Left ventricle myocardium inferior (tissue), 1 donor: ENCODE results near the gene ZNF737. TPM values are rescaled to one million over a fixed set of nuclear protein-coding genes. Genes with fewer than 3 reads are reported as not detected.
"Not testable (repeated sequence)": the region's sequence is repeated elsewhere in the genome, so short reads cannot be mapped to it uniquely, and the experiment has no call there.

Source experiments
- DNase-seq: peaks from one replicate; pipeline ENCODE4 v3.0.0-alpha.2; 2020
- H3K27ac ChIP-seq: fragments of 200-600 bp; replicated peaks from 2 replicates; pipeline ENCODE4 v1.8.0; 2021
- H3K27me3 ChIP-seq: fragments of 200-600 bp; 2 replicates; pipeline ENCODE4 v1.8.0; 2021; ENCODE audit warnings: low read depth
- H3K36me3 ChIP-seq: fragments of 200-600 bp; 2 replicates; pipeline ENCODE4 v1.8.0; 2021
- H3K4me1 ChIP-seq: fragments of 200-600 bp; 2 replicates; pipeline ENCODE4 v1.8.0; 2021
- H3K4me3 ChIP-seq: fragments of 200-600 bp; 2 replicates; pipeline ENCODE4 v1.8.0; 2021; ENCODE audit warnings: mild to moderate bottlenecking, moderate library complexity
- H3K9me3 ChIP-seq: fragments of 200-600 bp; replicated peaks from 2 replicates; pipeline ENCODE4 v1.8.0; 2021
- CTCF ChIP-seq: fragments of 200-600 bp; IDR thresholded peaks from 2 replicates; pipeline ENCODE4 v1.8.0; 2021; ENCODE audit warnings: antibody characterized with exemption, mild to moderate bottlenecking, borderline replicate concordance
- intact Hi-C: fragments of 100-400 bp; cut with micrococcal nuclease; formaldehyde crosslinking; loops from one replicate; pipeline ENCODE4 v1.11.0; 2022
- long read RNA-seq: library from polyadenylated mRNA; unstranded; transcript quantifications from one replicate; pipeline ENCODE4 v2.0.0, GENCODE V29; 2021
- total RNA-seq: library from RNA; stranded (reverse); fragmentation: NEBNext Ultra II Directional; extraction: Animal tissue kit (Norgen Biotek cat#: 25700); gene quantifications from one replicate; pipeline ENCODE4 v1.2.1, GENCODE V29; 2021
- donor health status: DM: no; HTN: yes; CAD: no; lungs with severe emphysema.

The ZNF737 gene
- total RNA-seq = 4.2 TPM
- long read RNA-seq, partial matches to known transcripts = 0 of 6 reads
- long read RNA-seq, other reads (novel, unspliced or antisense) = 3 of 6 reads

GRCh38 chr19:20565321-20566018, at the start of gene ZNF737:
TSS of gene ZNF737 (minus strand) at chr19:20565781. CDS start at chr19:20565640, 141 bp downstream.
- intact Hi-C loops = no loop called here
- peaks cover 20% of the 10 kb centered on the region for H3K36me3 ChIP-seq
- H3K4me1 ChIP-seq = peaks cover 20% of the 10 kb centered on the region

GRCh38 chr19:20614971-20615370, 49.4 kb upstream of the ZNF737 start:
- H3K27ac ChIP-seq, H3K36me3 ChIP-seq, DNase-seq, intact Hi-C loops, H3K4me1 ChIP-seq, H3K27me3 ChIP-seq, H3K4me3 ChIP-seq: not testable (repeated sequence)
- peaks cover 88% of the 10 kb centered on the region for H3K9me3 ChIP-seq

More at GRCh38 chr19:20565321-20566018, at the start of gene ZNF737:
- TF ChIP-seq CTCF = peak; percentile 60
- Histone ChIP-seq H3K27ac (peak within 1 kb of the TSS; percentile 93), H3K4me3 (peak within 1 kb of the TSS; percentile 81), H3K27me3 (no peaks in the 10 kb centered on the region), H3K9me3 (peaks cover 13% of the 10 kb centered on the region)
- DNase-seq = peak; percentile 97

- TF ChIP-seq CTCF = no peak
These were observed 47.2 kb upstream of the ZNF737 start for GRCh38 chr19:20612711-20613316.

GRCh38 chr19:20611866-20612265, 46.3 kb upstream of the ZNF737 start:
- Histone ChIP-seq H3K9me3 (peaks cover 95% of the 10 kb centered on the region), H3K4me3 (peak overlapping the region; percentile 34), H3K36me3 (no peaks in the 10 kb centered on the region), H3K27ac (no peak overlapping the region), H3K27me3 (no peaks in the 10 kb centered on the region), H3K4me1 (no peaks in the 10 kb centered on the region)
- DNase-seq = no peak
- intact Hi-C loops = no loop called here
- no peak for TF ChIP-seq CTCF

More at GRCh38 chr19:20612711-20613316, 47.2 kb upstream of the ZNF737 start:
- Histone ChIP-seq H3K36me3 (no peaks in the 10 kb centered on the region), H3K27ac (no peak overlapping the region), H3K27me3 (no peaks in the 10 kb centered on the region), H3K4me3 (peak overlapping the region; percentile 34), H3K9me3 (peaks cover 95% of the 10 kb centered on the region), H3K4me1 (no peaks in the 10 kb centered on the region)
- intact Hi-C loops = no loop called here
- DNase-seq = no peak

DNA sequence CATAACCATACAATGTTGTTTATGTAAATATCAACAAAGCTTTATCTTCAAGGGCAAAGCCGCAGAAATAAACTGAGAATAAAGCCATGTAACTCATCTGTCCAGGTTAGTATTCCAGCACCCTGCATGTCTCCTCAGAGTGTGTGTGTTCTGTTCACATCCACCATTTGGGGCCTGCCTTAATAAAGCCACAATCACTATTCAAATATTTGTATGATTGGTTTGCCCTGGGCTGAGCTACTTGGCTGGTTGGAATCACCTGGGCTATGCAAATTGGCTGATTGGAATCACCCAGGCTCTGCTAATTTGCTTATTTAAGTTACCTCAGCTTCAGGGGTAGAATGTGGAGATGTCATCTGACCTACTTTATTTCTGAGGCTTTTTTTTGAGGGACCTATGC, 42.4 kb upstream of the ZNF737 start:
- intact Hi-C loops = no loop called here
- no peaks in the 10 kb centered on the region for H3K36me3 ChIP-seq
- no peak for TF ChIP-seq CTCF
- no peak overlapping the region for H3K27ac ChIP-seq
- no peaks in the 10 kb centered on the region for H3K4me1 ChIP-seq
- DNase-seq = no peak
- H3K9me3 ChIP-seq = peaks cover 95% of the 10 kb centered on the region
- H3K4me3 ChIP-seq = no peak overlapping the region
- H3K27me3 ChIP-seq = no peaks in the 10 kb centered on the region

- no peak overlapping the region for H3K27ac ChIP-seq
- H3K27me3 ChIP-seq = no peaks in the 10 kb centered on the region
- H3K9me3 ChIP-seq = peaks cover 79% of the 10 kb centered on the region
- TF ChIP-seq CTCF = no peak
- no peak for DNase-seq
- no peak overlapping the region for H3K4me3 ChIP-seq
- peaks cover 70% of the 10 kb centered on the region for H3K36me3 ChIP-seq
- H3K4me1 ChIP-seq = peaks cover under 1% of the 10 kb centered on the region
- intact Hi-C loops = no loop called here
These were observed 7.0 kb downstream of the ZNF737 start for GRCh38 chr19:20558571-20558970.
